Measurements from ENCODE around the gene RNF39.
"Not testable (repeated sequence)": the region's sequence is repeated elsewhere in the genome, so short reads cannot be mapped to it uniquely, and the experiment has no call there.

Gene RNF39

GRCh38 chr6:30061092-30061857 lies 14.3 kb downstream of the RNF39 start, which contains the start of gene POLR1H:
Gene POLR1H, plus strand, starts transcription at chr6:30061265. Its CDS starts 260 bp downstream, at chr6:30061525.
- peak; percentile 84 for DNase-seq

GRCh38 chr6:30060606-30061091 lies 14.9 kb downstream of the RNF39 start:
- no peak for DNase-seq

GRCh38 chr6:30055513-30055912 lies 20.1 kb downstream of the RNF39 start:
- no peak for DNase-seq

GRCh38 chr6:30053682-30054081 lies 21.9 kb downstream of the RNF39 start:
- DNase-seq, result no peak

GRCh38 chr6:30047220-30047619 lies 28.3 kb downstream of the RNF39 start:
- DNase-seq, result no peak

GRCh38 chr6:30044630-30045029 lies 30.9 kb downstream of the RNF39 start:
- DNase-seq, result no peak

GRCh38 chr6:30043744-30044143 lies 31.8 kb downstream of the RNF39 start:
- DNase-seq, result no peak

- DNase-seq, result no peak
Measured at GRCh38 chr6:30042914-30043313, 32.7 kb downstream of the RNF39 start.

- DNase-seq, result no peak
Measured at GRCh38 chr6:30042476-30042875, 33.1 kb downstream of the RNF39 start.

- DNase-seq, result no peak
Measured at GRCh38 chr6:30041821-30042220, 33.7 kb downstream of the RNF39 start.

- DNase-seq, result no peak
Measured at GRCh38 chr6:30041221-30041620, 34.3 kb downstream of the RNF39 start.

GRCh38 chr6:30037182-30037788 lies 38.3 kb downstream of the RNF39 start:
- no peak for DNase-seq

- DNase-seq, result no peak
Measured at GRCh38 chr6:30035784-30036183, 39.8 kb downstream of the RNF39 start.

GRCh38 chr6:30033440-30033839 lies 42.1 kb downstream of the RNF39 start:
- DNase-seq, result not testable (repeated sequence)

- DNase-seq, result no peak
Measured at GRCh38 chr6:30031381-30031780, 44.2 kb downstream of the RNF39 start.

GRCh38 chr6:30029588-30029987 lies 46.0 kb downstream of the RNF39 start:
- no peak for DNase-seq

GRCh38 chr6:30025186-30025585 lies 50.4 kb downstream of the RNF39 start:
- DNase-seq, result no peak

- DNase-seq, result not testable (repeated sequence)
Measured at GRCh38 chr6:30022712-30023111, 52.9 kb downstream of the RNF39 start.

GRCh38 chr6:30022189-30022588 lies 53.4 kb downstream of the RNF39 start:
- no peak for DNase-seq

- DNase-seq, result no peak
Measured at GRCh38 chr6:30020626-30021025, 54.9 kb downstream of the RNF39 start.

All from effector CD4-positive, alpha-beta T cell (primary cell).